Measurements from ENCODE around the gene TTLL5. TPM values are rescaled to one million over a fixed set of nuclear protein-coding genes. Genes with fewer than 3 reads are reported as not detected.
"Not testable (repeated sequence)": the region's sequence is repeated elsewhere in the genome, so short reads cannot be mapped to it uniquely, and the experiment has no call there.

TTLL5 gene
- total and polyA plus RNA-seq, 4 donors, result 30.4 to 40.1 (median 33.1) TPM

DNA sequence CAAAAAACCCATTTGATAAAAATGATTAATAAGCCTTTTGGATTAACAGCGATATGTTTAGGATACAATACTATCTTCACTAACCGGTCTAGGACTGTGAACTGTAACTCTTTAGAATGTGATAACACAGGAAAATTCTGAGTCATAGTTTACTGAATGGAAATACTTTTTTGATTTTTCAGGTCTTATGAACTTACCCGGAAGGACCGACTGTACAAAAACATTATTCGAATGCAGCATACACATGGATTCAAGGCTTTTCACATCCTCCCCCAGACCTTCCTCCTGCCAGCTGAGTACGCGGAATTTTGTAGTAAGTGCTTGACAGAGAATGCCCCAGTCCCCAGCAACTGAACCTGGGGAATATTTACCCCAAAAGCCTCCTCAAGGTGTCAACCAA, 29.0 kb downstream of the TTLL5 start:
- Histone ChIP-seq H3K4me1 (ENCODE audit: control insufficient read depth, insufficient read depth, low read length) (no peaks in the 10 kb centered on the region), H3K9me3 (ENCODE audit: control insufficient read depth, insufficient read depth, low read length) (no peaks in the 10 kb centered on the region), H3K27me3 (ENCODE audit: control insufficient read depth, insufficient read depth, low read length) (no peaks in the 10 kb centered on the region), H3K27ac (ENCODE audit: low read depth, low read length) (no peak overlapping the region), H3K4me3 (ENCODE audit: low read depth, low read length) (no peak overlapping the region), H3K36me3 (ENCODE audit: control insufficient read depth, insufficient read depth, low read length) (peaks cover 26% of the 10 kb centered on the region)
- DNase-seq (ENCODE audit: low read depth in 4 of 6, low spot score in 6 of 6), result no peak
- 100% methylated on average over 2 of the region's 7 CpGs for WGBS (ENCODE audit: insufficient coverage)

- H3K9me3 ChIP-seq (ENCODE audit: control insufficient read depth, insufficient read depth, low read length); H3K4me3 ChIP-seq (ENCODE audit: low read depth, low read length); H3K27me3 ChIP-seq (ENCODE audit: control insufficient read depth, insufficient read depth, low read length); H3K27ac ChIP-seq (ENCODE audit: low read depth, low read length); DNase-seq (ENCODE audit: low read depth in 4 of 6, low spot score in 6 of 6): not testable (repeated sequence)
- Histone ChIP-seq H3K36me3 (ENCODE audit: control insufficient read depth, insufficient read depth, low read length) (peaks cover 28% of the 10 kb centered on the region), H3K4me1 (ENCODE audit: control insufficient read depth, insufficient read depth, low read length) (peaks cover 10% of the 10 kb centered on the region)
- WGBS (ENCODE audit: insufficient coverage), result 94% methylated on average over 5 of the region's 6 CpGs
These were observed 34.0 kb downstream of the TTLL5 start for GRCh38 chr14:75695025-75695424.

DNA sequence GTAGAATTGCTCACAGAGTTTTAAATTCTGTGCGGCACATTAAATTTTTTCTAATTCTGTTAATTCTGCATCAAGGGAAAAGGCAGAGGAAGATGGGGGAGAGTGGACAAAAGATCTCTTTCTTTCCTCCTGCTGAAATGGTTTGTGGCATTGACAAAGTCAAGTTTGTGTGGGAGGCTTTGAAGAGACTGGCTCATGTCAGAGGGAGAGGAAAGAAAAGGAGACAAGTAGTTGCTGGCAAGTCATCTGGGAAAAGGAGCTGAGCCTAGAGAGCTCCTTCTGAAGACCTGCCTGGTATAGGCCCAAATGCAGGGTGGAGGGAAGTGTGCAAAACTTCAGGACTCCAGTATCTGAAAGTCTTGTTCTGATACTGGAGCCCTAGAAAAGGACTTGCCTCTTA, 36.3 kb downstream of the TTLL5 start:
- H3K4me3 ChIP-seq (ENCODE audit: low read depth, low read length), result no peak overlapping the region
- H3K27ac ChIP-seq (ENCODE audit: low read depth, low read length), result peak overlapping the region; percentile 88
- DNase-seq (ENCODE audit: low read depth in 4 of 6, low spot score in 6 of 6), result peak in 3 of 6 donors; percentile 42 to 78 (median 66)
- H3K27me3 ChIP-seq (ENCODE audit: control insufficient read depth, insufficient read depth, low read length), result no peaks in the 10 kb centered on the region
- peaks cover 14% of the 10 kb centered on the region for H3K4me1 ChIP-seq (ENCODE audit: control insufficient read depth, insufficient read depth, low read length)
- WGBS (ENCODE audit: insufficient coverage), result no CpG with 5 or more reads among the region's 1 CpG
- peaks cover 17% of the 10 kb centered on the region for H3K36me3 ChIP-seq (ENCODE audit: control insufficient read depth, insufficient read depth, low read length)
- H3K9me3 ChIP-seq (ENCODE audit: control insufficient read depth, insufficient read depth, low read length), result no peaks in the 10 kb centered on the region

DNA sequence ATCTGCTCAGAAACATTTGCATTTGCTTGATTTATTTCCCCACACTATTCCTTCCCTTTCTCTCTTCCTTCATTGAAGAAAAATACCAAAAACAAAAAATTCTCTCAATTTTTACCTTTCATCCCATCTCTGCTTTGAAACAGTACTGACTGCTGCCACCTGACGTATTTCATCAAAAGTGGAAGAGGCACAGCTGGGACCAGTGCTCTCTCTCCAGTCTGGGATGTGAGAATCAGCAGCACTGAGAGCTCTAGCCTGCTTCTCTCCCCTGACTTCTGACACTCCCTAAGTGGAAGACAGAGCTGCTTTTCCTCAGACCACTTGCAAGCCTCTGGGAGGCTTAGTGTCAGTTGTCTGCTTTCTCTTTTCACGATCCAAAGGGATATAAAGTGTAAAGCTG, 36.9 kb downstream of the TTLL5 start:
- H3K27ac ChIP-seq (ENCODE audit: low read depth, low read length), result peak overlapping the region; percentile 88
- peaks cover 18% of the 10 kb centered on the region for H3K4me1 ChIP-seq (ENCODE audit: control insufficient read depth, insufficient read depth, low read length)
- WGBS (ENCODE audit: insufficient coverage), result 75% methylated on average over 1 of the region's 2 CpGs
- DNase-seq (ENCODE audit: low read depth in 4 of 6, low spot score in 6 of 6), result peak in 1 of 6 donors; percentile 8
- H3K9me3 ChIP-seq (ENCODE audit: control insufficient read depth, insufficient read depth, low read length), result no peaks in the 10 kb centered on the region
- H3K27me3 ChIP-seq (ENCODE audit: control insufficient read depth, insufficient read depth, low read length), result no peaks in the 10 kb centered on the region
- peaks cover 15% of the 10 kb centered on the region for H3K36me3 ChIP-seq (ENCODE audit: control insufficient read depth, insufficient read depth, low read length)
- H3K4me3 ChIP-seq (ENCODE audit: low read depth, low read length), result no peak overlapping the region

DNA sequence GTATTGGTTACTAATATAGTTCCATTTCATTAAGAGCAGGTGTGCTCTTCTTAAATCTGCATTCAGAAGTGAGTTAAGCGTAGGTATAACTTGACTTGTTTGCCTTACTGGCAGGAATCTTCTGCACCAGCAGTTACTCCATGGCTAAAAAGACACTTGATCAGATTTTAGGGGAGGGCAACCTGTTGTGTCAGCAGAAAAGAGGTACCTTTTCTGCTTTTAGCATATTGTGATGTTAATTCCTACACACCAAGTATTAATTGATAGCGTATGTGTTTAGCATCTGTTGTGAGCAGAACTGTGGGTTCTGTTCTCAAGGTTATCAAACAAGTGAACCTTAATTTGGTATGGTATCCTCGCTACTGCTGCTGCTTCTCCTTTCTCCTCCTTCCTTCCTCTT, 38.3 kb downstream of the TTLL5 start:
- Histone ChIP-seq H3K27me3 (ENCODE audit: control insufficient read depth, insufficient read depth, low read length) (no peaks in the 10 kb centered on the region), H3K4me3 (ENCODE audit: low read depth, low read length) (no peak overlapping the region), H3K4me1 (ENCODE audit: control insufficient read depth, insufficient read depth, low read length) (peaks cover 18% of the 10 kb centered on the region), H3K36me3 (ENCODE audit: control insufficient read depth, insufficient read depth, low read length) (peaks cover 12% of the 10 kb centered on the region), H3K9me3 (ENCODE audit: control insufficient read depth, insufficient read depth, low read length) (no peaks in the 10 kb centered on the region), H3K27ac (ENCODE audit: low read depth, low read length) (no peak overlapping the region)
- no peak for DNase-seq (ENCODE audit: low read depth in 4 of 6, low spot score in 6 of 6)
- WGBS (ENCODE audit: insufficient coverage), result 100% methylated on average over 1 of the region's 3 CpGs

- no peak overlapping the region for H3K4me3 ChIP-seq (ENCODE audit: low read depth, low read length)
- no peak overlapping the region for H3K27ac ChIP-seq (ENCODE audit: low read depth, low read length)
- H3K27me3 ChIP-seq (ENCODE audit: control insufficient read depth, insufficient read depth, low read length), result no peaks in the 10 kb centered on the region
- H3K36me3 ChIP-seq (ENCODE audit: control insufficient read depth, insufficient read depth, low read length), result peaks cover 11% of the 10 kb centered on the region
- H3K9me3 ChIP-seq (ENCODE audit: control insufficient read depth, insufficient read depth, low read length), result no peaks in the 10 kb centered on the region
- 88% methylated on average over 6 of the region's 6 CpGs for WGBS (ENCODE audit: insufficient coverage)
- no peak for DNase-seq (ENCODE audit: low read depth in 4 of 6, low spot score in 6 of 6)
- H3K4me1 ChIP-seq (ENCODE audit: control insufficient read depth, insufficient read depth, low read length), result peaks cover 18% of the 10 kb centered on the region
These were observed 39.2 kb downstream of the TTLL5 start for GRCh38 chr14:75700295-75700694.

GRCh38 chr14:75702122-75702521, 41.1 kb downstream of the TTLL5 start:
- Histone ChIP-seq H3K4me3 (ENCODE audit: low read depth, low read length) (no peak overlapping the region), H3K27ac (ENCODE audit: low read depth, low read length) (peak overlapping the region; percentile 85), H3K36me3 (ENCODE audit: control insufficient read depth, insufficient read depth, low read length) (peaks cover 11% of the 10 kb centered on the region), H3K27me3 (ENCODE audit: control insufficient read depth, insufficient read depth, low read length) (no peaks in the 10 kb centered on the region), H3K4me1 (ENCODE audit: control insufficient read depth, insufficient read depth, low read length) (peaks cover 15% of the 10 kb centered on the region), H3K9me3 (ENCODE audit: control insufficient read depth, insufficient read depth, low read length) (no peaks in the 10 kb centered on the region)
- DNase-seq (ENCODE audit: low read depth in 4 of 6, low spot score in 6 of 6), result peak in 2 of 6 donors; percentile 53 to 83
- WGBS (ENCODE audit: insufficient coverage), result no CpG with 5 or more reads among the region's 2 CpGs

DNA sequence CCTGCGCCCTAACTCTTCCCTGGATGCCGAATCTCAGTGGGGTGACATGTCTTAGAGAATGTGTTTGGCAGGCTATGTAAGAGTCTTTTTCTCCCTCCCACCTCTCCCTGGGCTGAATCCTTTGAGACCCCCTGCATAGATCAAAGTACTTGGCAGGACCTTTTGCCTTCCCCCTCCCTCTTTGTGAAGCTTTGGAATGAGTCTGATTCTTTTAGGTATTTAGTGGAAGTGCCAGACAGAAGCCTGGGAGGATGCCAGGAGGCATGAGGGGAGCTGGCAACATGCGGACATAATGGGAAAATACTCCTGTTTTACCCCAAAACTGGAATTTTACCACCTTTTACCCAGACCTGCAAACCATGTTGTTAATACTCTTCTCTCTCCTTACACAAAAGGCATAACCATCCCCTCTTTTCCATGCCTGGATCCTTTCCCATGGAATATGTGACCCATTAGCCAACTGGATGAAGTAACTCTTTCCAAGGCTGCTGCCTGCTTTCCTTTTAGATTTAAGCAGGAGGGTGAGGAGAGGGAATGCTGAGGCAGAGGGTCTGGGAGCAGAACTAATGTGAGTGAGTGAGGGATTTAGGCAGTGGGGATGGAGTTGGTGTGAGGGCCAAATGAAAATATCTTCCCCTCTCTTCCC, 41.7 kb downstream of the TTLL5 start:
- Histone ChIP-seq H3K4me3 (ENCODE audit: low read depth, low read length) (no peak overlapping the region), H3K9me3 (ENCODE audit: control insufficient read depth, insufficient read depth, low read length) (no peaks in the 10 kb centered on the region), H3K4me1 (ENCODE audit: control insufficient read depth, insufficient read depth, low read length) (peaks cover 15% of the 10 kb centered on the region), H3K36me3 (ENCODE audit: control insufficient read depth, insufficient read depth, low read length) (peaks cover 11% of the 10 kb centered on the region), H3K27me3 (ENCODE audit: control insufficient read depth, insufficient read depth, low read length) (no peaks in the 10 kb centered on the region), H3K27ac (ENCODE audit: low read depth, low read length) (peak overlapping the region; percentile 85)
- WGBS (ENCODE audit: insufficient coverage), result no CpG with 5 or more reads among the region's 3 CpGs
- DNase-seq (ENCODE audit: low read depth in 4 of 6, low spot score in 6 of 6), result peak in 5 of 6 donors; percentile 67 to 95 (median 77)

GRCh38 chr14:75703467-75703866, 42.4 kb downstream of the TTLL5 start:
- WGBS (ENCODE audit: insufficient coverage), result no CpG with 5 or more reads among the region's 1 CpG
- Histone ChIP-seq H3K9me3 (ENCODE audit: control insufficient read depth, insufficient read depth, low read length) (no peaks in the 10 kb centered on the region), H3K27me3 (ENCODE audit: control insufficient read depth, insufficient read depth, low read length) (no peaks in the 10 kb centered on the region), H3K36me3 (ENCODE audit: control insufficient read depth, insufficient read depth, low read length) (peaks cover 15% of the 10 kb centered on the region), H3K4me1 (ENCODE audit: control insufficient read depth, insufficient read depth, low read length) (peaks cover 11% of the 10 kb centered on the region), H3K4me3 (ENCODE audit: low read depth, low read length) (no peak overlapping the region), H3K27ac (ENCODE audit: low read depth, low read length) (peak overlapping the region; percentile 85)
- DNase-seq (ENCODE audit: low read depth in 4 of 6, low spot score in 6 of 6), result no peak

DNA sequence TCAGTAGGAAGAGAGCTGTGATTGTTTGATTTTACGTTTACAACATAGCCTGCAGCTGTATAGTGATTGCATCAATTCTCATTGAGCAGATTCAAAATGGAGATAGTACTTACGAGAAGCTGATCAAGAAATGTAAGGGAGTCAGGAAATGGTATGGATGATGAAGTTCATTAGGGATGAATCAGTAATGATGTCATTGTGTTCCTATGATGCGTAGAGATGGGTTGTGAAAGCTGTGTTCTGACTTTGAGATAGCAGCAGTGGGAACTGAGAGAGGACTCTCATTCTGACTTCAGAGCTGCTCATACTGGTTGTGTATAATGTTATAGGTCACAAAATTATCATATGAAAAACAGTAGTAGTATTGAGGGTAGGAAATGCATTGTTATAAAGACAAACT, 44.0 kb downstream of the TTLL5 start:
- Histone ChIP-seq H3K4me1 (ENCODE audit: control insufficient read depth, insufficient read depth, low read length) (peaks cover 8% of the 10 kb centered on the region), H3K9me3 (ENCODE audit: control insufficient read depth, insufficient read depth, low read length) (no peaks in the 10 kb centered on the region), H3K27ac (ENCODE audit: low read depth, low read length) (no peak overlapping the region), H3K27me3 (ENCODE audit: control insufficient read depth, insufficient read depth, low read length) (no peaks in the 10 kb centered on the region), H3K4me3 (ENCODE audit: low read depth, low read length) (no peak overlapping the region), H3K36me3 (ENCODE audit: control insufficient read depth, insufficient read depth, low read length) (peaks cover 11% of the 10 kb centered on the region)
- WGBS (ENCODE audit: insufficient coverage), result 90% methylated on average over 3 of the region's 3 CpGs
- no peak for DNase-seq (ENCODE audit: low read depth in 4 of 6, low spot score in 6 of 6)

Measured in spinal cord (tissue), 10 donors.